ENCODE data around the gene BANP. TPM values are rescaled to one million over a fixed set of nuclear protein-coding genes. Genes with fewer than 3 reads are reported as not detected.

Gene BANP
- total and polyA plus RNA-seq, 2 of the 8 experiments (the other 6 are each of a cell fraction or from before 2014, with no cell fraction given): 25.8 to 39.8 TPM

DNA sequence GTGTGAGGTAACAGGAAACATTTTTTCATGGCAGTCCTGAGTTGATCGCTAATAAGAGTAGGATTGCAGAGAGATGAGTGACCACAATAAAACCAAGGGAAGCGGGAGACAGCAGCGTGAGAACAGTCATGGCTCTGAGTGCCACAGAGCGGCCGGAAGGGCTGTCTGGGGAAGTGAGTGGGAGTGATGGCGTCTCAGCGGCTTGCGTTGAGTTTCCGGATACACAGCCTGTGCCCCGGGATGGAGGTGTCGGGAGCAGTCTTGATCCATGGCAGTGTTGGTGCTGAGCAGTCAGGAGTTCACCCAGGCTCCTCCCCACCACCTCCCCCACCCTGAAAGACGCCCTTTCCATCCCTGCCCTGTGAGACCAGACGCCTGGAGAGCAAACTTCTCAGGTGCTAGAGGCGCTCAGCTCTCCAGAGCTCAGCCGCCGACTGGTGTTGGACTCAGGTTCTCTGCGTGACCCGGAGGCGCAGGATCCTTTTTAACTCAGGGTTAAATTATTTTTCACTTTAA is 59.8 kb downstream of the BANP start:
- Histone ChIP-seq H3K23me2 (ENCODE audit: low read depth, low read length) (no peaks in the 10 kb centered on the region), H4K5ac (ENCODE audit: insufficient read length, low read depth, low read length) (no peak overlapping the region), H3K36me3 (ENCODE audit: control insufficient read depth in 2 of 4, insufficient read depth in 4 of 4, low read length in 3 of 4) (peaks cover 0 to 18% (median 7%) of the 10 kb centered on the region in 4 experiments; a peak in 5 of 8 replicates), H2BK15ac (ENCODE audit: low read length) (peak overlapping the region; percentile 22; the same call in 1 of the 2 replicates), H3K4me1 (replicated peaks in 1 of 4; ENCODE audit: control insufficient read depth in 3 of 4, insufficient read depth in 4 of 4, low read length in 3 of 4) (peaks cover 0 to 10% (median 4%) of the 10 kb centered on the region in 4 experiments; a peak in 5 of 7 replicates), H3K27me3 (replicated peaks in 1 of 4; ENCODE audit: control insufficient read depth in 3 of 4, extremely low read depth in 1 of 4, insufficient read depth in 3 of 4, low read length in 3 of 4) (no peaks in the 10 kb centered on the region), H2BK5ac (ENCODE audit: low read depth, low read length) (peak overlapping the region; percentile 80; the same call in 1 of the 2 replicates), H2BK120ac (replicated peaks; ENCODE audit: low read depth, low read length) (no peak overlapping the region), H3K4me2 (ENCODE audit: insufficient read depth in 1 of 2, low read depth in 2 of 2, low read length in 2 of 2) (no peak overlapping the region), H3K4ac (replicated peaks; ENCODE audit: insufficient read length, low read depth, low read length) (no peak overlapping the region), H2BK20ac (ENCODE audit: low read length) (no peak overlapping the region), H3K79me2 (ENCODE audit: control insufficient read depth in 1 of 2, insufficient read depth in 2 of 2, low read length in 2 of 2) (no peaks in the 10 kb centered on the region; a peak in 1 of 4 replicates), H3K23ac (ENCODE audit: insufficient read length) (no peak overlapping the region), H3K79me1 (ENCODE audit: low read depth, low read length) (0 out of 2 replicates have a peak, but pooled peaks cover 7% of the 10 kb centered on the region), H3K56ac (replicated peaks; ENCODE audit: insufficient read length, low read depth, low read length) (no peak overlapping the region), H2AFZ (ENCODE audit: low read length) (no peak overlapping the region), H3K27ac (ENCODE audit: low read depth, low read length) (no peak overlapping the region), H4K8ac (ENCODE audit: extremely low read depth, insufficient read depth, low read length) (no peak overlapping the region), H2BK12ac (ENCODE audit: low read depth, low read length) (0 out of 2 replicates have a peak overlapping the region, but pooled peaks have one; percentile 89), H3K9me3 (ENCODE audit: insufficient read depth in 2 of 2, low read depth in 1 of 2, low read length in 1 of 2) (peaks cover 0 to 8% of the 10 kb centered on the region in 2 experiments; a peak in 2 of 4 replicates), H3K18ac (ENCODE audit: extremely low read depth, low read length) (no peak overlapping the region), H4K20me1 (replicated peaks in 1 of 2; ENCODE audit: control insufficient read depth in 1 of 2, insufficient read depth in 2 of 2, low read length in 2 of 2) (no peaks in the 10 kb centered on the region), H4K91ac (replicated peaks; ENCODE audit: insufficient read length, low read length) (no peak overlapping the region), H3K4me3 (ENCODE audit: extremely low read depth in 1 of 4, insufficient read depth in 2 of 4, low read depth in 3 of 4, low read length in 4 of 4) (no peak overlapping the region), H3K9ac (replicated peaks in 1 of 4; ENCODE audit: extremely low read depth in 1 of 4, low read depth in 3 of 4, low read length in 3 of 4) (no peak overlapping the region), H3K14ac (ENCODE audit: insufficient read length) (no peak overlapping the region), H2AK5ac (ENCODE audit: low read depth, low read length) (peak overlapping the region; percentile 95; the same call in 1 of the 2 replicates)
- CTCF ChIA-PET (ENCODE audit: partially characterized antibody): interaction anchor here (2.3 kb wide), 1 partner anchor 231 kb away, joined by 8 read pairs; no protein-coding TSS in a partner anchor
- POLR2A ChIA-PET (ENCODE audit: partially characterized antibody): interaction anchor here (1.9 kb wide), 1 partner anchor 8 kb away, joined by 5 read pairs; no protein-coding TSS in a partner anchor
- WGBS, 2 experiments (ENCODE audit: extremely low coverage in 1 of 2, insufficient coverage in 1 of 2, insufficient read length in 1 of 2, insufficient replicate concordance in 2 of 2, low coverage in 1 of 2, low lambda C conversion rate in 2 of 2, missing lambda C conversion rate in 1 of 2): 88% methylated on average over 18 of the region's 19 CpGs; no CpG with 5 or more reads in 1 of the 2 experiments
- no peak for FAIRE-seq
- TF ChIP-seq YY1 (IDR thresholded peaks at IDR 0.05; ENCODE audit: low read depth, low read length) (no peak), SIX5 (IDR thresholded peaks at IDR 0.05; ENCODE audit: low read depth, low read length) (no peak), CHD1 (IDR thresholded peaks at IDR 0.05; ENCODE audit: low read depth, low read length) (no peak), CTCF (IDR thresholded peaks at IDR 0.05; ENCODE audit: control extremely low read depth in 1 of 3, insufficient read depth in 1 of 3, low read depth in 1 of 3, low read length in 3 of 3) (no peak), KDM4A (IDR thresholded peaks at IDR 0.05; ENCODE audit: low read depth, low read length, severe bottlenecking) (no peak), RBBP5 (IDR thresholded peaks at IDR 0.05; ENCODE audit: borderline replicate concordance, low read depth, low read length) (no peak), CEBPB (IDR thresholded peaks at IDR 0.05; ENCODE audit: low read depth, low read length) (no peak), NRF1 (IDR thresholded peaks at IDR 0.05; ENCODE audit: low read depth, low read length) (no peak), BACH1 (IDR thresholded peaks at IDR 0.05; ENCODE audit: low read length) (no peak)
- DNase-seq (ENCODE audit: low read depth in 1 of 2, low spot score in 2 of 2): no peak
